GM12878 (cell line): Measurements from ENCODE around the gene OR2B6.

Source experiments
- EZH2 ChIP-seq: IDR thresholded peaks from 2 replicates; pipeline ENCODE4 v1.6.1; 2012; ENCODE audit warnings: low read depth, mild to moderate bottlenecking, control low read depth, inconsistent platforms, low read length, borderline replicate concordance; ENCODE audit not compliant: control insufficient read depth
- POLR2A ChIP-seq: IDR thresholded peaks from 2 replicates; pipeline ENCODE4 v1.6.1; 2011; ENCODE audit warnings: low read depth, mild to moderate bottlenecking, low read length
- ZBTB40 ChIP-seq: fragments of 450-650 bp; IDR thresholded peaks from 2 replicates; pipeline ENCODE4 v1.6.1; 2016; ENCODE audit warnings: mild to moderate bottlenecking, moderate library complexity, borderline replicate concordance

- no peak for TF ChIP-seq ZBTB40
- TF ChIP-seq POLR2A, result no peak
- no peak for TF ChIP-seq EZH2
These were observed 25.8 kb upstream of the OR2B6 start for GRCh38 chr6:27931209-27931608.
